Caki2 (cell line): ENCODE measurements around the gene RCOR1. TPM values are rescaled to one million over a fixed set of nuclear protein-coding genes. Genes with fewer than 3 reads are reported as not detected.

Experiments
- DNase-seq: peaks from one replicate; pipeline ENCODE4 v3.0.0-alpha.2; 2015; ENCODE audit warnings: low read depth
- in situ Hi-C: cut with HindIII; loops from 2 replicates; pipeline ENCODE4 v1.10.0; 2016; ENCODE audit warnings: low sequenced_read_pairs, low pct_unique_long_range_greater_than_20kb, mixed read lengths
- total RNA-seq: library from RNA; depleted of rRNA; stranded (reverse); fragments of >200 nt; shearing (Covaris generic); gene quantifications from 2 replicates; pipeline ENCODE4 v1.2.3, GENCODE V29; 2014; ENCODE audit warnings: low replicate concordance

RCOR1 gene
- total RNA-seq, 1 experiment from 2014 or later, result 6.1 TPM

DNA sequence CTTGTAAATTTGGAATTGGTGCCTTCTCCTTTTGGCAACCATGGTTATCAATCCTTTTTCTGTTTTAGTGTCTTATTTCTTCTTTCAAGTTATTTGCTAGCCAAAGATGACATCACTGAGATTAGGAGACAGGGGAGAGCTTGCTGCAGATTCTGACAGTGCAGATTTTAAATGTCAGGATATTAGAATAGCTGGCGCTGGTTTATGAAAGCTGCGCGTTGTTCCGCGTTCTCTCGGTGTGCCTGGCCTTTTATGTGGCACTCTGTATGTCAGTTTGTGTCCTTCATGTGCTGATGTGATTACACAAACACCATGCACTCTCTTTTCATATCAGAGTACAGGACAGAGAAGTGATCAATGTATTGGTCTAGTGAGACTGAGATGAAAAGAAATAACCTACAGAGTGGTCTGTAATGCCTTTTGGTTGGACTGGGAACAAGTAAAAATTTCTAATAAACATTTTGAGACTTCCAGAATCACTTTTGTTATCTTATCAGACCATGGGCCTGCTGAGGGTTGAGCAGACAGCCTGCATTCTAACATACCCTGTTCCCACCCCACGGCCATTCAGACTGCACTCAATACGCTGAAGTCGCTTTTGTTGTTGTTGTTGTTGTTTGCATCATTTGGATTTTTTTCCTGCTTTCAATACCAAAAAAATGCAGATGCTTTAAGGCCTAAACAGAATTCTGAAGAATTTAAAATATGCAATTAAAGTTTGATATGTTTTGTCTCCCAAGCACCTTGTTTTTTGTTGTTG lies 135.1 kb downstream of the RCOR1 start:
- in situ Hi-C loops, result no loop called here
- DNase-seq, result no peak

DNA sequence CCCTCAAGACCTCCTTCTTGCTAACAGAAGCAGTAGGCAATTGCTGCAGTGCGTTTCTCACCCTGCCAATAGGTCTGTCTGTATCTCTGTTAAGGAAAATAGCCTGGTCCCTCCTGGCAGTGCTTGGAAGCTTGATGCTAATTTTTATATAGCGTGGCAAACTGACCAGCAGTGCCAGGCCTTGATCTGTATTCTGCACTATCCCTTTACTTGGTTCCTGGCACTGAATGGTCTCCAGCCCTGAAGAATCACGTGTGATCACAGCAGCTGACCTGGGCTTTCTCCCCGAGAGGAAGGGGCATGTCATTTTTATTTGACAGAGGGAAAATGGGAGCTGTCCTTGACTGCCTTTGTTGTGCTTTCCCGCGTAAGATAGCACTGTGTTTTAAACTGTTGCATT lies 136.1 kb downstream of the RCOR1 start:
- DNase-seq, result no peak
- in situ Hi-C loops, result no loop called here

DNA sequence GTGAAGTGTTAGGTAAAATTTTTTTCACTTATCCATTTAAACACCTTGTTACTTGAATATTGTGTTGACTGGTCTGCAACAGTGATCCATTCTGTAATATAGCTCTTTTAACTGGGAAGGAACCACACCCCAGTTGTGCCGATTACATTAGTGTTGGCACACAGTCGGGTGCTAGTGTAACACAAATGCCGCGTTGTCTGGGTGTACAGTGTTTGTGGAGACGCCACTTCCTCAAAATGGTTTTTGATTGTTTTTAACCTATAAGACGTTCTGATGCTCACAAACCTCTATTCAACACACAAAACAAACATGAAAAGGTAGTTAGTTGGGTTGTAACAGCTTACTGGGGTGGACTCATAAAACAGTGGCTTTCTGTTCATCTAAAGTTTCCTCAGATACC lies 136.8 kb downstream of the RCOR1 start:
- DNase-seq, result no peak
- in situ Hi-C loops, result no loop called here

DNA sequence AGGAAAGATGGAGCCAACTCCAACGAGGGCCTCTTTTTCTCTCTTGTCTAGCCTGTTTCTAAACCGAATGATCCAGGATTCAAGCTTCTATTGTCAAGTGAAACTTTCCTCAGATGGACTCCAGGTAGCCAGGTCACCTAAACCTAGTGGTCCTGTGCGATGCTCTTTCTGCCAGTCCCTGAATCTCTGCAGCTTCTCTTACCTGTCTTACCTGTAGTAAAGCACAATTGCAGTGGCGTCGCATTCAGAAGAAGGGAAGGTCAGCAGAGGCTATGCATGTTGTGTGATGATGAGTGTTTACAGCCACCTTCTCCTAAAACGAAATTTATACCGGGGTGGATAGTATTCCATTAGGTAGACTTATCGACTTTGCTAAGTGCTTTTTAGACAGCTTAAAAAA lies 137.4 kb downstream of the RCOR1 start:
- no peak for DNase-seq
- in situ Hi-C loops, result no loop called here

DNA sequence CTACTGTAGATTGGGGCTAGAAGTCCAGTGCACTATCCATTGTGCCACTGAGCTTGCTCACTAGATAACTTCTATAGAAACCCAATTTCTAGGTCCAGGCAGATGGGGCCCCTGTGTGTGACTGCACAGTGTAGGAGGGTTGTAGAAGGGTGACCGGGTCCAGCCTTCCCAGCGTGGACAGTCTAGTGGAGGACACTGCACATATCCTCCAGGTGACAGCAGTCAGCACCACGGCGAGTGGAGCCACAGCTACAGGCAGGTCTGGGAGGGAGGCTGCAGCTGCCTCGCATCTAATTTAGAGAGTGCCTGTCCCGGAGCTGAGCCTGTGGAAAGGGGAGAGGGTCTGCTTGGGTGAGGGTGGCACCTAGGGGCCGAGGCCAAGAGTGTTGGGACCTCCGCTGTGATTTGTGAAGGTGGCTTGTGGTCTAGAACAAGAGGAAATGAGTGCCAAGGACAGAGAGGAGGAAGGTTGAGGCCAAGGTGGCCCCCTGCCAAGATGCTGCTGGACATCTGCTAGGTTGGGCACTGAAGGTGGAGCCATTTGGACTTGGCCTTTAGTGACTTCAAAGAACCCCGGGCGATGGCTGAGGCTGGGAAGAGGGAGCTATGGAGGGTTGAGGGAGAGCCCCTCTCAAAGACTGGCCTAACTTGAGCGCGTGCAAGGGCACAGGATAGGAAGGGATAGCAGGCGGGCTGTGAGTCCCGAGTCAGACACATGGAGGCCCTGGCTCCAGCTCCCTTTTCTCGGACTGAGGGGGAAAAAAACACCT lies 138.8 kb downstream of the RCOR1 start:
- DNase-seq, result no peak
- in situ Hi-C loops, result no loop called here

DNA sequence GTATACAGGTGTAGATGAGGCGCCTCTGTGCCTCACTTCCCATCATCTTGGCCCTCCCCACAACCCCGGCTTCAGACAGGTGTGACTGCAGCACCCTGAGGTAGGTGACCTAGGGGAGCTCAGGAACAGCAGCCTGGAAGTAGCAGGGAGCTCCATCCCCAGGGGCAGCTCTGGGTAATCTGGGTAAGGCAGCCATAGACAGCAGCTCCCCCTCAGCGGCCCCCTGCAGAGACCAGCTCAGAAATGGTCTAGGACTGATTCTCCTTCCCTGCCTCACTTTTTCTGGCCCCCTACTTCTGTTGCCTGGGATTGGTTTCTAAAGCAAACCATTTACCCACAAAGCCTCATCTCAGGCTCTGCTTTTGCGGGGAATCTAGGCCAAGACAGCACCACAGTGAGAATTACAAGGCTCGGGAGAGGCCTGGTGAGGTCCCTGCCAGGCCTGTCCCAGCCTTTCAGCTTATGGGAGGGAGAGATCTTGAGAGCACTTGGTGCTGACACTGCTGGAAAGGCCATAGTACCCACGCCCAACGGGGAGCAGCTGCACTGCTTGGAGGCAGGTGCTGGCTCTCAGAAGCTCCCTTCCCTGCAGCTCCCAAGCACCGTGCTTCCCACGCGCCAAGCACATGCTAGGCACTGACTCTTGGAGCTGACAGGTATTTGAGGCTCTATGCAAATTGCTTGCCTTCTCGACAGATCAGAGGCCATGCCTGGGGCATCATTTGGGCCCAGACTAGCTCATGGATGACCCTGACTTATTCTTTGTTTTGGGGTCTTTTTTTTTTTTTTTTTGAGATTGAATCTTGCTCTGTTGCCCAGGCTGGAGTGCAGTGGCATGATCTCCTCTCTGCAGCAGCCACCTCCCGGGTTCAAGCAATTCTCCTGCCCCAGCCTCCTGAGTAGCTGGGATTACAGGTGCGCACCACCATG lies 139.7 kb downstream of the RCOR1 start:
- in situ Hi-C loops, result no loop called here
- DNase-seq, result no peak

DNA sequence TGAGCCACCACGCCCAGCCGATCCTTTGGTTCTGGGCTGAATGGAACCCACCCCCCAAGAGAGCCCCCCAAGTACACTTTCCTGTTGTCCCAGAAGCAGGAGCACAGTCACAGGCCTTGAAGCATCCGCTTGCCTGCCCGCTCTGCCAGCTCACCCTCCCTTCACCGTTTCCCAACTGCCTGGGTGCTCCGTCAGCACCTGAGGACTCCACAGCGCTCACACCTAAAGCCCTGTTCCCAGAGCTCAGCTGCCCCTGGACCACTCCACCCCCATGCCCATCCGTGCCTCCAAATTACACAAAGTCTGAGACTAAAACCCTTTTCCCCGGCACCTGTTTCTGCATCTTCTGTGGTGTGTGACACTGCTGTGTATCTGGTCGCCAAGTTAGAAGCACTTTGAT lies 140.5 kb downstream of the RCOR1 start:
- in situ Hi-C loops, result no loop called here
- DNase-seq, result no peak

DNA sequence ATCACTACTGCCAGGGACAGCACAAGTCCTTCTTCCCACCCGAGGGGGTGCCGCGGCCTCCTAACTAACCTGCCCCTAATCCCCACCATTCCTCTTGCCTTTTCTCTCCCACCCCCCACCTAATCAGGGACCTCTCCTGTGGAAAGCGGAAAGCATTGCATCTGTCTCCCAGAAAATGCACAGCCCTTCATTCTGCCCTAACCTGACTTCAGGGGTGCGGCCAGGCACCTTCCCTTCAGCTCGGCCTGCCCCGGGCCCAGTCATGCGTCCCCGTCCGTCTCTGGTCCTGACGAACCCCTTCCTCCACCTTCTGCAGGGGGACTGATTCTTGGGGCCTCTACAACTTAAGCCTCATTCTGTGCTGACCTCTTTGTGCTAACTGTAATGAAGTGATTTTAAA lies 140.9 kb downstream of the RCOR1 start:
- in situ Hi-C loops, result no loop called here
- DNase-seq, result no peak

DNA sequence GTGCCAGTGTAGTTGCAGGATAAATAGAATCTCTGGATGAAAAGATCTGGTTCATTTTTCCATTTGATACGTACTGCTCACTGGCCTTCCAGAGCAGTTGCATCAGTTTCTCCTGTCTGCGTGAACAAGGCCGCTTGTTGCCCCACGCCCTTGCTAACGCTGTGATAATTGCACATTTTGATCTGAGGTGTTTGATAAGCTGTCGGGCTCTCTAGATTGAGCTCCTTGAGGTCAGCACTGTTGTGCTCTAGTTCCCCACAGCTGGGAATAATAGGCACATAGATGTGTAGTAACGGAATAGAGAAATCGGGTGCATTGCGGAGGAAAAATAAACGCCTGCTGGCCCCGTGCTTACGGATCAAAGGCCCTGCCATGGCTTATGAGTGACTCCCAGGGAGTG lies 142.0 kb downstream of the RCOR1 start:
- DNase-seq, result no peak
- in situ Hi-C loops, result no loop called here

DNA sequence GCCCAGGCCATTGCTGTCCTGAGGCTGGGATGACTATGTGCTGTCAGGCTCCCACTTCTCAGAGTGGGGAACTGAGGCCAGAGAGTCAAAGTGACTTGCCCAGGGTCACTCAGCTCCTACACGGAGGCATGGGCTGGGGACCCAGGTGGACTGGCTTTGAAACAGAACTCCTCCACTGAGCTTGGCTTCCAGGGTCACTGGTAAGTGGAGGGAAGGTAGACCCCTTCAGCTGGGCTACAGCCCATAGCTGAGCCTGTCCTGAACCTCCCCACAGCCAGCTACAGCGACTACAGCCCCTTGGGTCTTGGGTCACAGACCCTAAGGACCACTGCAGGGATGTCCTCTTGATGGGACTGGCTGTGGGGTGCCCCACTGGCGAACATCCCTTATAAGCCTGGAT lies 144.5 kb downstream of the RCOR1 start:
- no peak for DNase-seq
- in situ Hi-C loops, result no loop called here

DNA sequence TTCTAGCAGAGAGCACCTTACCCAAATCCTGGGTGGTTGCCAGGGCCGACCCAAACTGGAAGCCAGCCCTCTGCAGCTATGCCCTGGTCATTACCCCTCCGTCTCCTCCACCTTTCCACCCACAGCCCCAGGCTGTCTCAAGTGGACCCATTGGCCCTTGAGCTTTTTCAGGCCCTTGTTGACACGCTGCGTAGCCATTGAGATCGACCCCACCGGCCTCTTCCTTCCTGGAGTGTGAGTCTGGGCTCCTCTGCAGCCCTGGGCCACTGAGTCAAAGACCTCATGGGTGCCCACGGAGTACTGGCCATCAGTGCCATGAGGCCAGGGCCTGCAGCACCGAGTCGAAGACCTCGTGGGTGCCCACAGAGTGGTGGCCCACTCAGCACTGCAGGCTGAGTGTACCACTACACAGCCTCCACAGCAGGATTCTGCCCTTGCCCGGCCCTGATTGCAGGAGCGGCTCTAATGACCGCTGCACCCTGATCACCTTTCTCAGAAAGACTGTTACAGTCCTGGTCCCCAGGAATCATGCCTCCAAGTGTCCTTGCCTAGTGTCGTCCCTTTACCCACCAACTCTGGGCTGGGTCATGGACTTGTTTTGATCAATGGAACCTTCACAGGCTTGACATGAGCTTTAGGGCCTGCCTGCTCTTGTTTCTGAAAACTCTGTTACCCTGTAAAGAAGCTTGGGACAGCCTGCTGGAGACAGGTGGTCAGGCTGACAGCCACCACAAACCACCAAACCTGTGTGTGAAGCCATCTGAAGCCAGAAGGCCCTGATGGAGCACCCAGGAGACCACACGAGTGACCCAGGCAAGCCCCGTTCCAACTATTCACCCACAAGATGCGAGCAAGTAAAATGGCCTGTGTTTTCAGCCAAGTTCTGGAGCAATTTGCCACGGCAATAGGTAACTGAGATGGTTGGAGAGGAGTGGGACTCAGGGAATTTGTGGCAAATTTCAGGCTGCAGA lies 145.2 kb downstream of the RCOR1 start:
- DNase-seq, result no peak
- in situ Hi-C loops, result no loop called here

DNA sequence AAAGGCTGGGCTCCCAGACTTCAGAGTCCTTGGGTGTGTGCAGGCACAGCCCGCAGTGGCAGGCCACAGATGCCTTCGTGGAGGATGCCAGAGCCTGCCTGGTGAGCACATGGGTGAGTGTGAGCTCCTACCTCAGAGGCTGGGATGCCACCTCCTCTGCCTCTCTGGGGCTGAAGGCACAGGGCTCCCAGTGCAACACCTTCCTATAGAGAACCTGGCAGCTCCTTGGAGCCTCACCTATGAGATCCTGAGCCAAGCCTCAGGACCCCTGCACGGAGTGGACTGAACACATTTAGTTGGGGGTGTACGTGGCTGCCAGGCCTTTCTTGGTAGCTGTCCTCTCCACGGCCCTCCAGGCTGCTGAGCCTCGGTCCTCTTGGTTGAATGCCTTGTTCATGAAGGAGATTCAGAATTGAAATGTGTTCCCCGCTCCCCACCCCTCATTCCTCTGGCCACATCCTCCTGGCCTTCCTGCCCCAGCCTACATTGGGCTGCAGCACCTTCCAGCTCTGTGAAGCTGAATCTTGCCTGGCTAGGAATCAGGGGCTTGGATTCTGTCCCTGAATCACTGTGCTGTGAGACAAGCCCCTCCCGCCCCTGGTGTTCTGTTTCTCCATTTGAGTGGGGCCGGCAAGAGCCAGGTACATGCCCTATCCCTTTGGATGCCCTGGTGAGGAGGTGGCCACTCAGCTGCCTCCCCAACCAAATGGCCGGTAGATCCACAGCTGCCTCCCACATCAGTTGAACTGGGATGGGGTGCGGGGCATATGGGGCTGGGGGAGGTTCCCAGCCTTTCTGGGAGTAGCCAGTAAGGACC lies 146.1 kb downstream of the RCOR1 start:
- in situ Hi-C loops, result no loop called here
- no peak for DNase-seq

DNA sequence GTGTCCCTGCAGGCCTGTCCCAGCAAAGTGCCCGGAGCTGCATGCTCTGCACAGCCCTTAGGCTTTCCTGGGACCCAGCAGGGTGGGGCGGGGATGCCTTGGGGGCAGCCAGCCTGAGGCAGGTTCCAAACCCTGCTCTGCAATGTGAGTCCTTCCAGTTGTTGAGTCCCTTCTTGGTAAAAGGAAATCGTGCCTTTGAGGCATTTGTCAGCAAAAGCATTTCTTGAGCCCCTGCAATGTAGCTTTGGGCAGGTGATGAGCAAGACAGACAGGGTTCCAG lies 146.7 kb downstream of the RCOR1 start:
- in situ Hi-C loops, result no loop called here
- DNase-seq, result no peak

DNA sequence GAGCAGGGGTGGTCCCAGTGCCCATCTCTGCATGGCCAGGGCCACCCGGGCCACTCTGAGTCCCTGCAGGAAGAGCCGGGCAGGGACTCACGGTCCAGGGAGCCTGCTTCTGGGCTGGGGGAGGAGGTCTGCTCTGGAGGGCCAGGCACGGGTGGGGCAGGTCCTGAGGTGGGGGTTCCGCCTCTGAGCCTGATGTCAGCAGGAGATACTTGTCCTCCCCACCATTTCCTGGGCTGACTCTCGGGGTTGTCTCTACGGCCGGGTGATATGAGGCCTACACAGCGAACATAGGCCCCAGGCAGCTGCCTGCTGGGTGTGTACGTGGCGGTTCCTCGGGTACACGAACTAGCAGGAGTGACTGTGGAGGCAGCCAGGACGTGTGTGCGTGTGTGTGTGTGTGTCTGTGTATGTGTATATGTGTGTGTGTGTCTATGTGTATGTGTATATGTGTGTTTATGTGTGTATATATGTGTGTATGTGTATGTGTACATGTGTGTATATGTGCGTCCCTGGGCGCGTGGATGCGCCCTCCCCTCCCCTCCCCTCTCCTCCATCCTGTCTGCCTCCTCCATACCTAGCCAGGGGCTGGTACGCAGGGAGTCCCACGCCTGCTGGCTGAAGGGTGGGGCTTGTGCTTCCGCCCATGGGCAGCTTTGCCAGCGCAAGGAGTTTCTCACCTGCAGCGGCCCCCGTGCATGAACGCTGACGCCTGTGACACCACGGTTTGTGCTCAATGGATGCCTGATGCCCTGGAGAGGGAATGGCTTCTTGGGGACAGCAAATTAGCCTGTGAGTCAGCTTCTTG lies 154.4 kb downstream of the RCOR1 start:
- in situ Hi-C loops, result no loop called here
- no peak for DNase-seq

DNA sequence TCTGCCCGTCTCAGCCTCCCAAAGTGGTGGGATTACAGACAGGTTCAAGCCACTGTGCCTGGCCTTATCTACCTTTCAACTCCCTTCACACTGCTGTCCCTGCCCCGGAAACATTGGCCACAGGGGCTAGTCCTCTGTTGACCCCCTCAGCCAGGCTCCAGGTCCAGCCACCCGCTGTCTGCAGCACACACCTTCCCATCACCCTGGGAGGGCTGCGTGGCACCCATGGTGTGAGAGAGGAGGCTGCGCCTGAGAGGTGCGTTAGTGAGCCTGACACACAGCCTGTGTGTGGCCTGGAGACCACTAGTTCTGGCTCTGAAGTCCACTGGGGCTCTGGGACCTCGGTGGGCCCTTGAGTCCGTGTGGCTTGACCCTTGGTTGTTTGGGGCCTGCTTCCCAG lies 156.4 kb downstream of the RCOR1 start:
- no peak for DNase-seq
- in situ Hi-C loops, result no loop called here

DNA sequence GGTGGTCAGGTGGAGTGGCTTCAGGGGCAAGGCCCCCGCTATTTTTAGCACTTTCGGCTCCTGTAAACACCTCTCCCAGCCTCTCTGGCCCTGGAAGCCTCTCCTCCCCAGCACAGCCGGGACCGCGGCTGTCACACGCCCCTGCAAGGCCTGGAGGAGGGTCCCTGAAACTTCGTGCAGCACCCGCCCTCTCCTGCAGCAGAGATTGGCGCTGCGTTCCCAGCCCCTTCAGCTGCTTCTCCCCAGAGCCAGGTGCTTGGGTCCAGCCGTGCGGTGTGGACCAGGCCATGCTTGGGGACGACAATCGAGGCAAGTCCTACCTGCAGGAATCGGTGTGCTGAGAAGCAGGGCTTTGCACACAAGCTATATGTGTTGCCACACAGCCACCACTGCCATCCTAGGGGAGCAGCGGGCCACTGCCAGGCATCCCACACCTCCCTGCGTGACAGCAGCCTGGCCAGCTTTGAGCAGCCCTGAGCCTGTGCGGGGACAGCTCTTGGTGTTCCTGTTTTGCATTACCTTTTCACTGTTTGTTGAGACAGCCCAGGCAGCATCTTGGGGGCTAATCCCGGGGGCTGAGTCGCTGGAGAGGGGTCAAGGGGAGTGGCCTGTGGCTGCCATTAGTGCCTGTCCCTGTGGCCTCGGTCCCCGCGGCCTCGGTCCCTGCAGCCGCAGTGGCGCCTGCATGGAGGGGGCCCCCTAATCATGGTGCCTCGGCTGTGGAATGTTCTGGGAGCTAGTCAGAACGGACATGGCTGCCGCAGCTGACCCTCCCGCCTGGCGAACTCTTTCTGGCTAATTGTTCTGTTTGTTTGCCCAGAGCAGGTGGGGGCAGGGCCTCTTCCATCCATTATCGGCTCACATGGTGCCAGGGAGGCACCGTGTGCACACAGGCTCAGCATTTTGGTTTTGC lies 157.2 kb downstream of the RCOR1 start:
- in situ Hi-C loops, result no loop called here

More for the DNA sequence above, 157.2 kb downstream of the RCOR1 start:
- DNase-seq, result no peak
